Trophoblast cell (in vitro differentiated cells and primary cell): ENCODE measurements around the gene FHIT.

Source experiments
- DNase-seq, 2 donors: peaks; one replicate each; pipeline ENCODE4 v3.0.0-alpha.2; 2016
- H2AFZ ChIP-seq: 2 replicates; pipeline ENCODE4 v1.6.1; 2013; ENCODE audit warnings: low read length, moderate library complexity, mild to moderate bottlenecking; ENCODE audit not compliant: insufficient read depth, poor library complexity
- H2AK5ac ChIP-seq: 2 replicates; pipeline ENCODE4 v1.6.1; 2013; ENCODE audit warnings: mild to moderate bottlenecking, low read length
- H2BK120ac ChIP-seq: 2 replicates; pipeline ENCODE4 v1.6.1; 2013; ENCODE audit warnings: low read length, mild to moderate bottlenecking, moderate library complexity; ENCODE audit not compliant: insufficient read depth, poor library complexity
- H2BK12ac ChIP-seq: 2 replicates; pipeline ENCODE4 v1.6.1; 2013; ENCODE audit warnings: mild to moderate bottlenecking, low read length, moderate library complexity
- H2BK5ac ChIP-seq: 2 replicates; pipeline ENCODE4 v1.6.1; 2013; ENCODE audit warnings: low read length, low read depth, moderate library complexity, mild to moderate bottlenecking; ENCODE audit not compliant: poor library complexity
- H3K14ac ChIP-seq: 2 replicates; pipeline ENCODE4 v1.6.1; 2013; ENCODE audit warnings: mild to moderate bottlenecking, low read length
- H3K18ac ChIP-seq: 2 replicates; pipeline ENCODE4 v1.6.1; 2013; ENCODE audit warnings: mild to moderate bottlenecking, low read length
- H3K23ac ChIP-seq: 2 replicates; pipeline ENCODE4 v1.6.1; 2013; ENCODE audit warnings: low read length
- H3K27ac ChIP-seq: 2 replicates; pipeline ENCODE4 v1.5.1; 2013; ENCODE audit warnings: low read depth, mild to moderate bottlenecking, inconsistent platforms, low read length, moderate library complexity
- H3K27me3 ChIP-seq: 2 replicates; pipeline ENCODE4 v1.6.1; 2013; ENCODE audit warnings: inconsistent platforms, mild to moderate bottlenecking, low read length, moderate library complexity; ENCODE audit not compliant: insufficient read depth
- H3K36me3 ChIP-seq, 2 experiments: 1 replicate in 1 of 2; 2 replicates in 1 of 2; pipeline ENCODE4 v1.6.1; 2013; ENCODE audit warnings: low read length in 2 of 2, mild to moderate bottlenecking in 2 of 2, moderate library complexity in 1 of 2; ENCODE audit not compliant: insufficient read depth in 2 of 2, control insufficient read depth in 1 of 2
- H3K4ac ChIP-seq: 2 replicates; pipeline ENCODE4 v1.6.1; 2013; ENCODE audit warnings: low read depth, mild to moderate bottlenecking, low read length, moderate library complexity
- H3K4me1 ChIP-seq, 2 experiments: 1 replicate in 1 of 2; 2 replicates in 1 of 2; pipeline ENCODE4 v1.6.1; 2013; ENCODE audit warnings: low read length in 2 of 2, mild to moderate bottlenecking in 2 of 2, moderate library complexity in 1 of 2; ENCODE audit not compliant: insufficient read depth in 2 of 2, control insufficient read depth in 1 of 2
- H3K4me2 ChIP-seq: 2 replicates; pipeline ENCODE4 v1.6.1; 2013; ENCODE audit warnings: inconsistent platforms, mild to moderate bottlenecking, low read length, moderate library complexity
- H3K4me3 ChIP-seq: 2 replicates; pipeline ENCODE4 v1.5.1; 2013; ENCODE audit warnings: mild to moderate bottlenecking, low read depth, low read length, inconsistent platforms
- H3K79me1 ChIP-seq: one replicate; pipeline ENCODE4 v1.6.1; 2013; ENCODE audit warnings: low read length
- H3K79me2 ChIP-seq: 2 replicates; pipeline ENCODE4 v1.6.1; 2013; ENCODE audit warnings: low read length, mild to moderate bottlenecking; ENCODE audit not compliant: control insufficient read depth, insufficient read depth, poor library complexity
- H3K9ac ChIP-seq: 2 replicates; pipeline ENCODE4 v1.6.1; 2013; ENCODE audit warnings: mild to moderate bottlenecking, low read length
- H3K9me3 ChIP-seq: 2 replicates; pipeline ENCODE4 v1.6.1; 2013; ENCODE audit warnings: low read depth, mild to moderate bottlenecking, control low read depth, inconsistent platforms, low read length; ENCODE audit not compliant: insufficient read depth
- H4K12ac ChIP-seq: 2 replicates; pipeline ENCODE4 v1.6.1; 2013; ENCODE audit warnings: low read depth, mild to moderate bottlenecking, low read length, moderate library complexity
- H4K8ac ChIP-seq: 2 replicates; pipeline ENCODE4 v1.6.1; 2013; ENCODE audit warnings: low read depth, mild to moderate bottlenecking, low read length, moderate library complexity
- H4K91ac ChIP-seq: one replicate; pipeline ENCODE4 v1.6.1; 2013; ENCODE audit warnings: low read depth, mild to moderate bottlenecking, low read length, moderate library complexity
- WGBS: extraction: QIAGEN DNeasy Blood & Tissue Kit; methylation state at CpG from one replicate; pipeline ENCODE4 v1.1.7; 2013; ENCODE audit warnings: missing lambda C conversion rate; ENCODE audit not compliant: insufficient read length, insufficient coverage; ENCODE audit errors: extremely low coverage; 5-methylcytosine and 5-hydroxymethylcytosine counted together

The FHIT gene

GRCh38 chr3:61253756-61254155 lies 2.5 kb upstream of the FHIT start:
- Histone ChIP-seq H3K36me3 (no peaks in the 10 kb centered on the region), H3K79me1 (peaks cover 3% of the 10 kb centered on the region), H2BK120ac (no peak overlapping the region), H3K4ac (no peak overlapping the region), H3K18ac (no peak overlapping the region), H3K4me2 (no peak overlapping the region), H3K27me3 (no peaks in the 10 kb centered on the region), H3K27ac (no peak overlapping the region), H3K4me3 (no peak overlapping the region), H4K12ac (no peak overlapping the region), H2AFZ (no peak overlapping the region), H3K9me3 (no peaks in the 10 kb centered on the region), H2BK12ac (no peak overlapping the region), H2BK5ac (no peak overlapping the region), H4K91ac (no peak overlapping the region), H3K14ac (no peak overlapping the region), H3K79me2 (no peaks in the 10 kb centered on the region), H4K8ac (no peak overlapping the region), H2AK5ac (no peak overlapping the region), H3K4me1 (peaks cover 5 to 9% of the 10 kb centered on the region in 2 experiments), H3K23ac (no peak overlapping the region), H3K9ac (no peak overlapping the region)
- WGBS = no CpG with 5 or more reads among the region's 3 CpGs
- DNase-seq = no peak

- Histone ChIP-seq H2BK12ac (no peak overlapping the region), H2BK120ac (no peak overlapping the region), H2BK5ac (no peak overlapping the region), H3K36me3 (no peaks in the 10 kb centered on the region), H2AFZ (no peak overlapping the region), H4K8ac (no peak overlapping the region), H3K9ac (no peak overlapping the region), H3K4ac (no peak overlapping the region), H3K4me3 (no peak overlapping the region), H3K4me1 (peaks cover 5 to 9% of the 10 kb centered on the region in 2 experiments), H2AK5ac (no peak overlapping the region), H3K79me1 (peaks cover 3% of the 10 kb centered on the region), H3K79me2 (no peaks in the 10 kb centered on the region), H3K4me2 (no peak overlapping the region), H3K18ac (no peak overlapping the region), H3K14ac (no peak overlapping the region), H3K23ac (no peak overlapping the region), H3K27ac (no peak overlapping the region), H3K9me3 (no peaks in the 10 kb centered on the region), H4K91ac (no peak overlapping the region), H3K27me3 (no peaks in the 10 kb centered on the region), H4K12ac (no peak overlapping the region)
- WGBS = no CpG with 5 or more reads among the region's 2 CpGs
- DNase-seq = no peak
Measured at GRCh38 chr3:61252836-61253235, 1.6 kb upstream of the FHIT start.

- Histone ChIP-seq H3K27ac (no peak overlapping the region), H2BK12ac (no peak overlapping the region), H4K91ac (peak overlapping the region; percentile 74), H3K14ac (peak overlapping the region; percentile 31), H2AFZ (peak overlapping the region; percentile 74), H2BK5ac (peak overlapping the region; percentile 18), H3K18ac (peak overlapping the region; percentile 67), H4K12ac (peak overlapping the region; percentile 20), H3K9ac (no peak overlapping the region), H3K23ac (no peak overlapping the region), H2BK120ac (no peak overlapping the region), H3K4ac (peak overlapping the region; percentile 35), H3K4me3 (peak overlapping the region; percentile 85), H4K8ac (peak overlapping the region; percentile 85), H3K4me1 (peaks cover 5 to 9% of the 10 kb centered on the region in 2 experiments), H3K79me1 (peaks cover 3% of the 10 kb centered on the region), H3K4me2 (peak overlapping the region; percentile 90), H3K27me3 (no peaks in the 10 kb centered on the region), H2AK5ac (no peak overlapping the region), H3K36me3 (no peaks in the 10 kb centered on the region), H3K79me2 (no peaks in the 10 kb centered on the region), H3K9me3 (no peaks in the 10 kb centered on the region)
- WGBS = no CpG with 5 or more reads among the region's 21 CpGs
- peak; percentile 61 to 77 for DNase-seq
Measured at GRCh38 chr3:61250784-61251173, 473 bp downstream of the FHIT start.

GRCh38 chr3:61248496-61248895 lies 2.8 kb downstream of the FHIT start:
- Histone ChIP-seq H3K27ac (no peak overlapping the region), H3K9ac (no peak overlapping the region)

More at GRCh38 chr3:61248496-61248895, 2.8 kb downstream of the FHIT start:
- Histone ChIP-seq H3K79me2 (no peaks in the 10 kb centered on the region), H3K18ac (no peak overlapping the region), H3K27me3 (no peaks in the 10 kb centered on the region), H2AFZ (no peak overlapping the region), H3K14ac (no peak overlapping the region), H2BK5ac (no peak overlapping the region), H3K23ac (no peak overlapping the region), H4K12ac (no peak overlapping the region), H3K36me3 (no peaks in the 10 kb centered on the region), H3K4me3 (no peak overlapping the region), H3K4me2 (no peak overlapping the region), H3K4me1 (peaks cover 5 to 11% of the 10 kb centered on the region in 2 experiments), H4K91ac (no peak overlapping the region), H2BK120ac (no peak overlapping the region), H2BK12ac (no peak overlapping the region), H4K8ac (no peak overlapping the region), H3K79me1 (peaks cover 3% of the 10 kb centered on the region), H3K4ac (no peak overlapping the region), H2AK5ac (no peak overlapping the region), H3K9me3 (no peaks in the 10 kb centered on the region)
- no CpG with 5 or more reads among the region's 2 CpGs for WGBS
- DNase-seq = no peak
